Astrocyte (in vitro differentiated cells and primary cell): Measurements from ENCODE around the gene CALML6. TPM values are rescaled to one million over a fixed set of nuclear protein-coding genes. Genes with fewer than 3 reads are reported as not detected.

Experiments used
- DNase-seq: peaks from one replicate; pipeline ENCODE4 v3.0.0-alpha.2; 2010; ENCODE audit warnings: low read depth
- FAIRE-seq: peaks from 2 replicates; lab custom pipeline; 2011; peaks lifted over from hg19 to GRCh38; lab: Jason Lieb, UNC
- H2AFZ ChIP-seq: 2 replicates; pipeline ENCODE4 v1.6.0; 2012; ENCODE audit warnings: low read depth, low read length, inconsistent platforms
- H3K27ac ChIP-seq: 2 replicates; pipeline ENCODE4 v1.5.1; 2011; ENCODE audit warnings: low read depth, low read length, inconsistent platforms
- H3K27me3 ChIP-seq: 2 replicates; pipeline ENCODE4 v1.6.0; 2011; ENCODE audit warnings: low read length, inconsistent platforms; ENCODE audit not compliant: insufficient read depth
- H3K36me3 ChIP-seq: 2 replicates; pipeline ENCODE4 v1.5.1; 2011; ENCODE audit warnings: low read length, inconsistent platforms; ENCODE audit not compliant: insufficient read depth
- H3K4me1 ChIP-seq: 2 replicates; pipeline ENCODE4 v1.5.1; 2011; ENCODE audit warnings: low read length, inconsistent platforms; ENCODE audit not compliant: insufficient read depth
- H3K4me2 ChIP-seq: 2 replicates; pipeline ENCODE4 v1.6.0; 2012; ENCODE audit warnings: low read length, inconsistent platforms
- H3K4me3 ChIP-seq: 2 replicates; pipeline ENCODE4 v1.5.1; 2011; ENCODE audit warnings: low read depth, mild to moderate bottlenecking, low read length, inconsistent platforms; ENCODE audit not compliant: insufficient read depth
- H3K79me2 ChIP-seq: 2 replicates; pipeline ENCODE4 v1.6.0; 2012; ENCODE audit warnings: mild to moderate bottlenecking, low read length, inconsistent platforms; ENCODE audit not compliant: insufficient read depth
- H3K9ac ChIP-seq: 2 replicates; pipeline ENCODE4 v1.6.0; 2012; ENCODE audit warnings: mild to moderate bottlenecking, low read length, inconsistent platforms
- H3K9me3 ChIP-seq: 2 replicates; pipeline ENCODE4 v1.5.1; 2012; ENCODE audit warnings: low read depth, mild to moderate bottlenecking, low read length, inconsistent platforms; ENCODE audit not compliant: insufficient read depth
- H4K20me1 ChIP-seq: 2 replicates; pipeline ENCODE4 v1.6.0; 2012; ENCODE audit warnings: low read length, inconsistent platforms; ENCODE audit not compliant: insufficient read depth
- H3K27ac Mint-ChIP-seq: one replicate; pipeline ENCODE4 v1.8.0; 2021; ENCODE audit warnings: mild to moderate bottlenecking, mixed read lengths; ENCODE audit not compliant: unreplicated experiment
- H3K27me3 Mint-ChIP-seq: one replicate; pipeline ENCODE4 v1.8.0; 2021; ENCODE audit warnings: low read depth, mixed read lengths; ENCODE audit not compliant: unreplicated experiment
- H3K36me3 Mint-ChIP-seq: one replicate; pipeline ENCODE4 v1.8.0; 2021; ENCODE audit warnings: low read depth, mixed read lengths; ENCODE audit not compliant: unreplicated experiment
- H3K4me1 Mint-ChIP-seq: one replicate; pipeline ENCODE4 v1.8.0; 2021; ENCODE audit warnings: low read depth, mixed read lengths; ENCODE audit not compliant: unreplicated experiment
- H3K4me3 Mint-ChIP-seq: one replicate; pipeline ENCODE4 v1.8.0; 2021; ENCODE audit warnings: mild to moderate bottlenecking, moderate library complexity, mixed read lengths; ENCODE audit not compliant: unreplicated experiment
- H3K9me3 Mint-ChIP-seq: one replicate; pipeline ENCODE4 v1.8.0; 2021; ENCODE audit warnings: mild to moderate bottlenecking, mixed read lengths; ENCODE audit not compliant: unreplicated experiment
- CTCF ChIP-seq: IDR thresholded peaks from 2 replicates; pipeline ENCODE4 v1.5.1; 2011; ENCODE audit warnings: low read depth, mild to moderate bottlenecking, inconsistent platforms, low read length, moderate library complexity; ENCODE audit not compliant: insufficient read depth
- EZH2 ChIP-seq: IDR thresholded peaks from 2 replicates; pipeline ENCODE4 v1.6.1; 2012; ENCODE audit warnings: mild to moderate bottlenecking, low read length, inconsistent platforms; ENCODE audit not compliant: insufficient read depth
- total RNA-seq: library from RNA; stranded (reverse); gene quantifications from 2 replicates; pipeline ENCODE4 v1.2.1, GENCODE V29; 2021

The CALML6 gene
- total RNA-seq, 1 donor from 2014 or later, result 0.91 TPM

DNA sequence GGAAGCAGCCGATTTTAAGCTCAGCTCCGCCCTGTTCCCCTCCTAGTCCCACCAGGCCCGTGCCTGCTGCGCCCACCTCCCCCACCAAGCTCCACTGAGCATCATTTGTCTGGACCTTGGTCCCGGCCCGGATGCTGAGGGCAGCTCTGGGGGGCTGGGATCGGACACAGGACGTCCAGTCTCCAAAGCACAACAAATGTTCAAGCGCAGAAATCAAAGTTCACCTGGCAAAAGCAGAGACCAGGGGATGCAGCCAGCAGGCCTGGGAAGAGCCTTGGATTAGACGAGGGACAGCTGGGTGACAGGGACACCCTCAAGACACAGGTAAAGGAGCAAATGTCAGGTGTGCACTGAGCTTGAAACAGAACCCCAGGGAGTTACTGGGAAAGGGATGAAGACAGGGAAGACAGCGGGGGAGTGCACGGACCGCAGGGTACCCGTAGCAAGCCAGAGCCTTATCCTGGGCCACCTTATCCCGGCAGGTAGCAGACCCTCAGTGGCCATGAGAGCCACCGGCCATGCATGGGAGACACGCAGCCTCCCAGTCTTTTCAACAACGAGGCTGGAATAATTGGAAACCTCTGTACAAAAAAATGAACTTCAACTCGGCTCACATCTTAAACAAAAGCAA, 26.3 kb downstream of the CALML6 start:
- H3K4me3 Mint-ChIP-seq, result no peak overlapping the region
- H3K4me1 Mint-ChIP-seq, result no peaks in the 10 kb centered on the region
- H3K4me3 ChIP-seq, result no peak overlapping the region
- peaks cover 28% of the 10 kb centered on the region for H3K27me3 Mint-ChIP-seq
- H2AFZ ChIP-seq, result no peak overlapping the region
- no peak overlapping the region for H3K9ac ChIP-seq
- no peak overlapping the region for H3K27ac Mint-ChIP-seq
- DNase-seq, result no peak
- no peaks in the 10 kb centered on the region for H3K9me3 Mint-ChIP-seq
- no peaks in the 10 kb centered on the region for H4K20me1 ChIP-seq
- H3K4me2 ChIP-seq, result no peak overlapping the region
- H3K4me1 ChIP-seq, result no peaks in the 10 kb centered on the region
- no peaks in the 10 kb centered on the region for H3K27me3 ChIP-seq
- no peaks in the 10 kb centered on the region for H3K79me2 ChIP-seq
- H3K36me3 Mint-ChIP-seq, result no peaks in the 10 kb centered on the region
- H3K36me3 ChIP-seq, result no peaks in the 10 kb centered on the region
- TF ChIP-seq CTCF (no peak), EZH2 (no peak)
- no peaks in the 10 kb centered on the region for H3K9me3 ChIP-seq
- no peak for FAIRE-seq
- H3K27ac ChIP-seq, result no peak overlapping the region

GRCh38 chr1:1941868-1942752, 27.1 kb downstream of the CALML6 start:
- no peaks in the 10 kb centered on the region for H3K4me1 ChIP-seq
- no peak for FAIRE-seq
- no peaks in the 10 kb centered on the region for H3K9me3 ChIP-seq
- no peak overlapping the region for H3K4me3 ChIP-seq
- no peaks in the 10 kb centered on the region for H3K79me2 ChIP-seq
- no peaks in the 10 kb centered on the region for H3K27me3 ChIP-seq
- no peak overlapping the region for H3K27ac ChIP-seq
- peaks cover 28% of the 10 kb centered on the region for H3K27me3 Mint-ChIP-seq
- no peak overlapping the region for H2AFZ ChIP-seq
- TF ChIP-seq EZH2 (no peak), CTCF (no peak)
- no peaks in the 10 kb centered on the region for H4K20me1 ChIP-seq
- no peak overlapping the region for H3K27ac Mint-ChIP-seq
- no peak overlapping the region for H3K4me3 Mint-ChIP-seq
- H3K36me3 ChIP-seq, result no peaks in the 10 kb centered on the region
- no peaks in the 10 kb centered on the region for H3K36me3 Mint-ChIP-seq
- H3K4me2 ChIP-seq, result no peak overlapping the region
- H3K9me3 Mint-ChIP-seq, result no peaks in the 10 kb centered on the region
- H3K4me1 Mint-ChIP-seq, result no peaks in the 10 kb centered on the region
- H3K9ac ChIP-seq, result no peak overlapping the region
- no peak for DNase-seq
